Panc1 (cell line): Measurements from ENCODE around the gene SNED1. TPM values are rescaled to one million over a fixed set of nuclear protein-coding genes. Genes with fewer than 3 reads are reported as not detected.

ENCODE experiments used
- ATAC-seq: fragments of 200-7000 bp; cut with Tn5 transposase; 2 replicates; pipeline ENCODE4 v1.9.1; 2020; ENCODE audit warnings: mild to moderate bottlenecking, moderate library complexity
- BruUV-seq: library from RNA; stranded (reverse); fragments of 400-500 nt; replicated peaks from 2 replicates; lab custom pipeline; 2021; lab: Mats Ljungman, UMichigan
- CTCF ChIA-PET: fragments of 300-600 bp; sonication (Branson Sonifier 250); formaldehyde crosslinking; loops from one replicate; lab custom pipeline; 2022; ENCODE audit warnings: antibody characterized with exemption; lab: Charles Lee
- POLR2A ChIA-PET: fragments of 300-600 bp; sonication (Branson Sonifier 250); formaldehyde crosslinking; loops from one replicate; lab custom pipeline; 2022; ENCODE audit warnings: antibody characterized with exemption; lab: Charles Lee
- DNase-seq: peaks from one replicate; pipeline ENCODE4 v3.0.0-alpha.2; 2010; ENCODE audit warnings: low read depth, low spot score
- H3K27ac ChIP-seq: 2 replicates; pipeline ENCODE4 v1.5.1; 2011; ENCODE audit warnings: mild to moderate bottlenecking, low read length, inconsistent platforms
- H3K27me3 ChIP-seq: fragments of 200-500 bp; sonication (Bioruptor generic); 2 replicates; pipeline ENCODE4 v1.6.0; 2014; ENCODE audit warnings: low read length, inconsistent platforms; ENCODE audit not compliant: control insufficient read depth, insufficient read depth
- H3K36me3 ChIP-seq: fragments of 200-500 bp; sonication (Bioruptor generic); 2 replicates; pipeline ENCODE4 v1.5.1; 2014; ENCODE audit warnings: inconsistent platforms, mild to moderate bottlenecking, low read length, moderate library complexity; ENCODE audit not compliant: control insufficient read depth, insufficient read depth
- H3K4me1 ChIP-seq: 2 replicates; pipeline ENCODE4 v1.5.1; 2011; ENCODE audit warnings: inconsistent platforms, mild to moderate bottlenecking, low read length, moderate library complexity; ENCODE audit not compliant: control insufficient read depth, insufficient read depth
- H3K4me3 ChIP-seq, 2 experiments: 2 replicates each; pipeline ENCODE4 v1.5.1; 2011 to 2012; ENCODE audit warnings: low read depth in 2 of 2, low read length in 2 of 2, mild to moderate bottlenecking in 2 of 2, inconsistent platforms in 1 of 2, moderate library complexity in 1 of 2
- H3K9me3 ChIP-seq: fragments of 200-500 bp; sonication (Bioruptor generic); 2 replicates; pipeline ENCODE4 v1.5.1; 2014; ENCODE audit warnings: low read depth, mild to moderate bottlenecking, inconsistent platforms, low read length, moderate library complexity; ENCODE audit not compliant: control insufficient read depth, insufficient read depth
- POLR2AphosphoS5 ChIP-seq: IDR thresholded peaks from 2 replicates; pipeline ENCODE4 v1.6.1; 2012; ENCODE audit warnings: mild to moderate bottlenecking, low read depth, low read length, moderate library complexity
- SIN3A ChIP-seq: IDR thresholded peaks from 2 replicates; pipeline ENCODE4 v1.6.1; 2012; ENCODE audit warnings: low read depth, mild to moderate bottlenecking, low read length, moderate library complexity, borderline replicate concordance; ENCODE audit not compliant: insufficient read depth
- TCF7L2 ChIP-seq: IDR thresholded peaks from 2 replicates; pipeline ENCODE4 v1.6.1; 2011; ENCODE audit warnings: mild to moderate bottlenecking, low read depth, low read length, inconsistent platforms
- in situ Hi-C: cut with HindIII; loops from 2 replicates; pipeline ENCODE4 v1.10.0; 2016; ENCODE audit warnings: low sequenced_read_pairs, low pct_unique_long_range_greater_than_20kb
- intact Hi-C: fragments of 100-400 bp; cut with micrococcal nuclease; formaldehyde crosslinking; loops from one replicate; pipeline ENCODE4 v1.10.0; 2022; ENCODE audit not compliant: unreplicated experiment
- total RNA-seq: library from RNA; stranded (reverse); gene quantifications from one replicate; pipeline ENCODE4 v1.2.1, GENCODE V29; 2021; ENCODE audit not compliant: unreplicated experiment
- TF ChIP-seq, protein P1 (sequence below): fragments of 450-650 bp; IDR thresholded peaks from 2 replicates; pipeline ENCODE4 v1.5.1; 2017; ENCODE audit warnings: mild to moderate bottlenecking
- TF ChIP-seq, protein P2 (sequence below), 2 experiments: IDR thresholded peaks; 2 replicates each; pipeline ENCODE4 v1.6.1; 2011 to 2012; ENCODE audit warnings: low read depth in 2 of 2, control low read depth in 1 of 2, low read length in 1 of 2, mild to moderate bottlenecking in 1 of 2, moderate library complexity in 1 of 2; ENCODE audit not compliant: insufficient read depth in 1 of 2

The SNED1 gene
- total RNA-seq, 1 experiment from 2014 or later = 11.0 TPM

DNA sequence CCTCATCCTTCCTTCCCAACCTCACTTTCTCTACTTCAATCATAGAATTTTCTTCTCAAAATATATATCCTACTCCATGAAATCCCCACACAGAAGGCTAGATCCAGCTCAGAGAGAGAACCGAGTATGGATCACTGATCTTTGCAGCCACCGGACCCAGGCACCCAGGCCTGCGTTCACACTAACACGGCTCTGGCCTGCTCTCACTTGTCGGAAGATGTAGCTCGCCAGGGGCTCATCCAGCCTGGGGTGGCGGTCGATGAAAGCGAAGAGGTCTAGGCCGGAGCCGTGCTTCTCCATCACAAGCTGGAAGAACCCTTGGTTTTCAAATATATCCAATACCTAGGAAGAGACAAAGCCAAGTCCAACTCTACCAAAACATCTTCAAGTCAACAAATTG, 116.4 kb downstream of the SNED1 start:
- POLR2A ChIA-PET = no interaction called here
- CTCF ChIA-PET = no interaction called here
- no peaks in the 10 kb centered on the region for H3K4me1 ChIP-seq
- TF ChIP-seq, protein P1, sequence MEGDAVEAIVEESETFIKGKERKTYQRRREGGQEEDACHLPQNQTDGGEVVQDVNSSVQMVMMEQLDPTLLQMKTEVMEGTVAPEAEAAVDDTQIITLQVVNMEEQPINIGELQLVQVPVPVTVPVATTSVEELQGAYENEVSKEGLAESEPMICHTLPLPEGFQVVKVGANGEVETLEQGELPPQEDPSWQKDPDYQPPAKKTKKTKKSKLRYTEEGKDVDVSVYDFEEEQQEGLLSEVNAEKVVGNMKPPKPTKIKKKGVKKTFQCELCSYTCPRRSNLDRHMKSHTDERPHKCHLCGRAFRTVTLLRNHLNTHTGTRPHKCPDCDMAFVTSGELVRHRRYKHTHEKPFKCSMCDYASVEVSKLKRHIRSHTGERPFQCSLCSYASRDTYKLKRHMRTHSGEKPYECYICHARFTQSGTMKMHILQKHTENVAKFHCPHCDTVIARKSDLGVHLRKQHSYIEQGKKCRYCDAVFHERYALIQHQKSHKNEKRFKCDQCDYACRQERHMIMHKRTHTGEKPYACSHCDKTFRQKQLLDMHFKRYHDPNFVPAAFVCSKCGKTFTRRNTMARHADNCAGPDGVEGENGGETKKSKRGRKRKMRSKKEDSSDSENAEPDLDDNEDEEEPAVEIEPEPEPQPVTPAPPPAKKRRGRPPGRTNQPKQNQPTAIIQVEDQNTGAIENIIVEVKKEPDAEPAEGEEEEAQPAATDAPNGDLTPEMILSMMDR = no peak
- TF ChIP-seq POLR2AphosphoS5 (no peak), TCF7L2 (no peak), SIN3A (no peak)
- TF ChIP-seq, protein P2, sequence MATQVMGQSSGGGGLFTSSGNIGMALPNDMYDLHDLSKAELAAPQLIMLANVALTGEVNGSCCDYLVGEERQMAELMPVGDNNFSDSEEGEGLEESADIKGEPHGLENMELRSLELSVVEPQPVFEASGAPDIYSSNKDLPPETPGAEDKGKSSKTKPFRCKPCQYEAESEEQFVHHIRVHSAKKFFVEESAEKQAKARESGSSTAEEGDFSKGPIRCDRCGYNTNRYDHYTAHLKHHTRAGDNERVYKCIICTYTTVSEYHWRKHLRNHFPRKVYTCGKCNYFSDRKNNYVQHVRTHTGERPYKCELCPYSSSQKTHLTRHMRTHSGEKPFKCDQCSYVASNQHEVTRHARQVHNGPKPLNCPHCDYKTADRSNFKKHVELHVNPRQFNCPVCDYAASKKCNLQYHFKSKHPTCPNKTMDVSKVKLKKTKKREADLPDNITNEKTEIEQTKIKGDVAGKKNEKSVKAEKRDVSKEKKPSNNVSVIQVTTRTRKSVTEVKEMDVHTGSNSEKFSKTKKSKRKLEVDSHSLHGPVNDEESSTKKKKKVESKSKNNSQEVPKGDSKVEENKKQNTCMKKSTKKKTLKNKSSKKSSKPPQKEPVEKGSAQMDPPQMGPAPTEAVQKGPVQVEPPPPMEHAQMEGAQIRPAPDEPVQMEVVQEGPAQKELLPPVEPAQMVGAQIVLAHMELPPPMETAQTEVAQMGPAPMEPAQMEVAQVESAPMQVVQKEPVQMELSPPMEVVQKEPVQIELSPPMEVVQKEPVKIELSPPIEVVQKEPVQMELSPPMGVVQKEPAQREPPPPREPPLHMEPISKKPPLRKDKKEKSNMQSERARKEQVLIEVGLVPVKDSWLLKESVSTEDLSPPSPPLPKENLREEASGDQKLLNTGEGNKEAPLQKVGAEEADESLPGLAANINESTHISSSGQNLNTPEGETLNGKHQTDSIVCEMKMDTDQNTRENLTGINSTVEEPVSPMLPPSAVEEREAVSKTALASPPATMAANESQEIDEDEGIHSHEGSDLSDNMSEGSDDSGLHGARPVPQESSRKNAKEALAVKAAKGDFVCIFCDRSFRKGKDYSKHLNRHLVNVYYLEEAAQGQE (IDR thresholded peaks at IDR 0.05; ENCODE audit: insufficient read depth in 1 of 2, low read depth in 2 of 2, low read length in 1 of 2) = no peak
- no TSS peak for BruUV-seq
- no peaks in the 10 kb centered on the region for H3K27me3 ChIP-seq
- intact Hi-C loops (no loop called here), in situ Hi-C loops (no loop called here)
- no peaks in the 10 kb centered on the region for H3K36me3 ChIP-seq
- ATAC-seq (no peak), DNase-seq (no peak)
- no peak overlapping the region for H3K4me3 ChIP-seq
- H3K9me3 ChIP-seq = no peaks in the 10 kb centered on the region
- H3K27ac ChIP-seq = no peak overlapping the region

DNA sequence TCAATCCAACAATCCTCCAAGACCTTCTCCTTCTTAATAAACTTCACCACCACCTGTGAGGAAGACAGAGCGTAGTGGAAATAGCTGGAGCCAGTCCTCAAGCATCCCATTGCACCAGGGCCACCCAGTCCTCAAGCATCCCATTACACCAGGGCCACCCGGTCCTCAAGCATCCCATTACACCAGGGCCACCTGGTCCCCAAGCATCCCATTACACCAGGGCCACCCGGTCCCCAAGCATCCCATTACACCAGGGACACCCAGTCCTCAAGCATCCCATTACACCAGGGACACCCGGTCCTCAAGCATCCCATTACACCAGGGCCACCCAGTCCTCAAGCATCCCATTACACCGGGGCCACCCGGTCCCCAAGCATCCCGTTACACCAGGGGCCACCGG, 116.9 kb downstream of the SNED1 start:
- Histone ChIP-seq H3K4me3 (no peak overlapping the region), H3K27me3 (no peaks in the 10 kb centered on the region), H3K27ac (no peak overlapping the region), H3K36me3 (no peaks in the 10 kb centered on the region), H3K9me3 (no peaks in the 10 kb centered on the region), H3K4me1 (no peaks in the 10 kb centered on the region)
- intact Hi-C loops = no loop called here
- in situ Hi-C loops = no loop called here
- CTCF ChIA-PET = no interaction called here
- DNase-seq = no peak
- POLR2A ChIA-PET = no interaction called here
- no peak for ATAC-seq
- TF ChIP-seq, protein P2 (IDR thresholded peaks at IDR 0.05; ENCODE audit: insufficient read depth in 1 of 2, low read depth in 2 of 2, low read length in 1 of 2) = no peak
- TF ChIP-seq, protein P1 = no peak
- TF ChIP-seq TCF7L2 (no peak), POLR2AphosphoS5 (no peak), SIN3A (no peak)
- BruUV-seq = no TSS peak
